Measurements from ENCODE around the gene MGAT4B. TPM values are rescaled to one million over a fixed set of nuclear protein-coding genes. Genes with fewer than 3 reads are reported as not detected.
A peak's percentile ranks its signal among the peaks of the same experiment; 100 is the strongest.

The MGAT4B gene
- total and polyA plus RNA-seq, 2 of the 13 experiments (the other 11 are each of a cell fraction or from before 2014, with no cell fraction given), result 93.5 to 130 TPM

- TF ChIP-seq AKNA (CRISPR knock-in tag; IDR thresholded peaks at IDR 0.05; ENCODE audit: borderline replicate concordance), result no peak
- no peak for TF ChIP-seq NAIF1 (CRISPR knock-in tag; IDR thresholded peaks at IDR 0.05; ENCODE audit: borderline replicate concordance)
- no peak for TF ChIP-seq DMTF1 (CRISPR knock-in tag; IDR thresholded peaks at IDR 0.05)
- TF ChIP-seq, protein P1, sequence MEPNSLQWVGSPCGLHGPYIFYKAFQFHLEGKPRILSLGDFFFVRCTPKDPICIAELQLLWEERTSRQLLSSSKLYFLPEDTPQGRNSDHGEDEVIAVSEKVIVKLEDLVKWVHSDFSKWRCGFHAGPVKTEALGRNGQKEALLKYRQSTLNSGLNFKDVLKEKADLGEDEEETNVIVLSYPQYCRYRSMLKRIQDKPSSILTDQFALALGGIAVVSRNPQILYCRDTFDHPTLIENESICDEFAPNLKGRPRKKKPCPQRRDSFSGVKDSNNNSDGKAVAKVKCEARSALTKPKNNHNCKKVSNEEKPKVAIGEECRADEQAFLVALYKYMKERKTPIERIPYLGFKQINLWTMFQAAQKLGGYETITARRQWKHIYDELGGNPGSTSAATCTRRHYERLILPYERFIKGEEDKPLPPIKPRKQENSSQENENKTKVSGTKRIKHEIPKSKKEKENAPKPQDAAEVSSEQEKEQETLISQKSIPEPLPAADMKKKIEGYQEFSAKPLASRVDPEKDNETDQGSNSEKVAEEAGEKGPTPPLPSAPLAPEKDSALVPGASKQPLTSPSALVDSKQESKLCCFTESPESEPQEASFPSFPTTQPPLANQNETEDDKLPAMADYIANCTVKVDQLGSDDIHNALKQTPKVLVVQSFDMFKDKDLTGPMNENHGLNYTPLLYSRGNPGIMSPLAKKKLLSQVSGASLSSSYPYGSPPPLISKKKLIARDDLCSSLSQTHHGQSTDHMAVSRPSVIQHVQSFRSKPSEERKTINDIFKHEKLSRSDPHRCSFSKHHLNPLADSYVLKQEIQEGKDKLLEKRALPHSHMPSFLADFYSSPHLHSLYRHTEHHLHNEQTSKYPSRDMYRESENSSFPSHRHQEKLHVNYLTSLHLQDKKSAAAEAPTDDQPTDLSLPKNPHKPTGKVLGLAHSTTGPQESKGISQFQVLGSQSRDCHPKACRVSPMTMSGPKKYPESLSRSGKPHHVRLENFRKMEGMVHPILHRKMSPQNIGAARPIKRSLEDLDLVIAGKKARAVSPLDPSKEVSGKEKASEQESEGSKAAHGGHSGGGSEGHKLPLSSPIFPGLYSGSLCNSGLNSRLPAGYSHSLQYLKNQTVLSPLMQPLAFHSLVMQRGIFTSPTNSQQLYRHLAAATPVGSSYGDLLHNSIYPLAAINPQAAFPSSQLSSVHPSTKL (CRISPR knock-in tag; IDR thresholded peaks at IDR 0.05), result peak; percentile 36; the same call in 1 of the 2 replicates
- TF ChIP-seq, protein P2, sequence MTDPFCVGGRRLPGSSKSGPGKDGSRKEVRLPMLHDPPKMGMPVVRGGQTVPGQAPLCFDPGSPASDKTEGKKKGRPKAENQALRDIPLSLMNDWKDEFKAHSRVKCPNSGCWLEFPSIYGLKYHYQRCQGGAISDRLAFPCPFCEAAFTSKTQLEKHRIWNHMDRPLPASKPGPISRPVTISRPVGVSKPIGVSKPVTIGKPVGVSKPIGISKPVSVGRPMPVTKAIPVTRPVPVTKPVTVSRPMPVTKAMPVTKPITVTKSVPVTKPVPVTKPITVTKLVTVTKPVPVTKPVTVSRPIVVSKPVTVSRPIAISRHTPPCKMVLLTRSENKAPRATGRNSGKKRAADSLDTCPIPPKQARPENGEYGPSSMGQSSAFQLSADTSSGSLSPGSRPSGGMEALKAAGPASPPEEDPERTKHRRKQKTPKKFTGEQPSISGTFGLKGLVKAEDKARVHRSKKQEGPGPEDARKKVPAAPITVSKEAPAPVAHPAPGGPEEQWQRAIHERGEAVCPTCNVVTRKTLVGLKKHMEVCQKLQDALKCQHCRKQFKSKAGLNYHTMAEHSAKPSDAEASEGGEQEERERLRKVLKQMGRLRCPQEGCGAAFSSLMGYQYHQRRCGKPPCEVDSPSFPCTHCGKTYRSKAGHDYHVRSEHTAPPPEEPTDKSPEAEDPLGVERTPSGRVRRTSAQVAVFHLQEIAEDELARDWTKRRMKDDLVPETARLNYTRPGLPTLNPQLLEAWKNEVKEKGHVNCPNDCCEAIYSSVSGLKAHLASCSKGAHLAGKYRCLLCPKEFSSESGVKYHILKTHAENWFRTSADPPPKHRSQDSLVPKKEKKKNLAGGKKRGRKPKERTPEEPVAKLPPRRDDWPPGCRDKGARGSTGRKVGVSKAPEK (CRISPR knock-in tag; IDR thresholded peaks at IDR 0.05; ENCODE audit: borderline replicate concordance), result no peak; the same call in 1 of the 2 replicates
- TF ChIP-seq NR2C2 (CRISPR knock-in tag; IDR thresholded peaks at IDR 0.05; ENCODE audit: borderline replicate concordance), result no peak
- no peak for TF ChIP-seq ZNF431 (CRISPR knock-in tag; IDR thresholded peaks at IDR 0.05; ENCODE audit: borderline replicate concordance, low read depth)
- TF ChIP-seq ZSCAN25 (CRISPR knock-in tag; IDR thresholded peaks at IDR 0.05), result no peak
- peak; percentile 19; the same call in 1 of the 2 replicates for TF ChIP-seq CCDC6 (CRISPR knock-in tag; IDR thresholded peaks at IDR 0.05)
- TF ChIP-seq MNT (IDR thresholded peaks at IDR 0.05), result peak; percentile 33; the same call in 1 of the 2 replicates
- TF ChIP-seq ZNF20 (CRISPR knock-in tag; IDR thresholded peaks at IDR 0.05), result no peak
- no peak for TF ChIP-seq FLYWCH1 (CRISPR knock-in tag; IDR thresholded peaks at IDR 0.05)
Measured at GRCh38 chr5:179825655-179826182, 19.1 kb upstream of the MGAT4B start (continued).

All from HepG2 (cell line).